DMS79 treated with DMSO at 0.1 percent for 48 hours (cell line): Measurements from ENCODE around the gene C9orf50.
"Not testable (repeated sequence)": the region's sequence is repeated elsewhere in the genome, so short reads cannot be mapped to it uniquely, and the experiment has no call there.

Source experiments
- DNase-seq: peaks from one replicate; lab custom pipeline; 2025; lab: John Stamatoyannopoulos, UW

C9orf50 gene

GRCh38 chr9:129610473-129611306 lies 10.2 kb downstream of the C9orf50 start:
- DNase-seq = peak; percentile 26

GRCh38 chr9:129610213-129610472 lies 10.8 kb downstream of the C9orf50 start:
- DNase-seq = no peak

- DNase-seq = no peak
These were observed 11.3 kb downstream of the C9orf50 start for GRCh38 chr9:129609486-129610212.

GRCh38 chr9:129608561-129609481 lies 12.1 kb downstream of the C9orf50 start:
- no peak for DNase-seq

GRCh38 chr9:129607027-129607387 lies 13.9 kb downstream of the C9orf50 start:
- DNase-seq = no peak

- no peak for DNase-seq
These were observed 14.5 kb downstream of the C9orf50 start for GRCh38 chr9:129606161-129607026.

GRCh38 chr9:129604766-129605163 lies 16.1 kb downstream of the C9orf50 start:
- DNase-seq = no peak

GRCh38 chr9:129604056-129604765 lies 16.7 kb downstream of the C9orf50 start:
- no peak for DNase-seq

- no peak for DNase-seq
These were observed 18.1 kb downstream of the C9orf50 start for GRCh38 chr9:129602598-129603415.

GRCh38 chr9:129601082-129601674 lies 19.7 kb downstream of the C9orf50 start:
- DNase-seq = no peak

GRCh38 chr9:129598089-129598596 lies 22.8 kb downstream of the C9orf50 start:
- no peak for DNase-seq

GRCh38 chr9:129597355-129598088 lies 23.4 kb downstream of the C9orf50 start:
- DNase-seq = no peak

- DNase-seq = no peak
These were observed 24.2 kb downstream of the C9orf50 start for GRCh38 chr9:129596541-129597331.

GRCh38 chr9:129595903-129596540 lies 24.9 kb downstream of the C9orf50 start:
- no peak for DNase-seq

GRCh38 chr9:129595311-129595741 lies 25.6 kb downstream of the C9orf50 start:
- DNase-seq = no peak

GRCh38 chr9:129594632-129595031 lies 26.3 kb downstream of the C9orf50 start:
- no peak for DNase-seq

- DNase-seq = not testable (repeated sequence)
These were observed 28.1 kb downstream of the C9orf50 start for GRCh38 chr9:129592790-129593189.
